OCI-LY3 (cell line): ENCODE measurements around the gene TSPYL2.

Source experiments
- EZH2phosphoT487 ChIP-seq: fragments of 200-600 bp; shearing (Covaris generic); IDR thresholded peaks from 2 replicates; pipeline ENCODE4 v1.6.1; 2018; ENCODE audit warnings: antibody characterized with exemption, mixed run types, low read depth
- TF ChIP-seq, protein P1 (sequence below): fragments of 200-600, 300-600 bp; sonication (generic); IDR thresholded peaks from 2 replicates; pipeline ENCODE4 v1.5.1; 2014; ENCODE audit warnings: antibody characterized with exemption, low read length, low read depth

GRCh38 chrX:53039236-53039635 lies 42.9 kb upstream of the TSPYL2 start:
- TF ChIP-seq, protein P1, sequence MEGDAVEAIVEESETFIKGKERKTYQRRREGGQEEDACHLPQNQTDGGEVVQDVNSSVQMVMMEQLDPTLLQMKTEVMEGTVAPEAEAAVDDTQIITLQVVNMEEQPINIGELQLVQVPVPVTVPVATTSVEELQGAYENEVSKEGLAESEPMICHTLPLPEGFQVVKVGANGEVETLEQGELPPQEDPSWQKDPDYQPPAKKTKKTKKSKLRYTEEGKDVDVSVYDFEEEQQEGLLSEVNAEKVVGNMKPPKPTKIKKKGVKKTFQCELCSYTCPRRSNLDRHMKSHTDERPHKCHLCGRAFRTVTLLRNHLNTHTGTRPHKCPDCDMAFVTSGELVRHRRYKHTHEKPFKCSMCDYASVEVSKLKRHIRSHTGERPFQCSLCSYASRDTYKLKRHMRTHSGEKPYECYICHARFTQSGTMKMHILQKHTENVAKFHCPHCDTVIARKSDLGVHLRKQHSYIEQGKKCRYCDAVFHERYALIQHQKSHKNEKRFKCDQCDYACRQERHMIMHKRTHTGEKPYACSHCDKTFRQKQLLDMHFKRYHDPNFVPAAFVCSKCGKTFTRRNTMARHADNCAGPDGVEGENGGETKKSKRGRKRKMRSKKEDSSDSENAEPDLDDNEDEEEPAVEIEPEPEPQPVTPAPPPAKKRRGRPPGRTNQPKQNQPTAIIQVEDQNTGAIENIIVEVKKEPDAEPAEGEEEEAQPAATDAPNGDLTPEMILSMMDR: no peak
- no peak for TF ChIP-seq EZH2phosphoT487
